Stimulated activated CD4-positive, alpha-beta T cell treated with anti-CD3 and anti-CD28 coated beads, Interleukin-4, amount 100 ng/mL, for 48 hours (primary cell): ENCODE data around the gene PLCB1.

Source experiments
- DNase-seq, 2 donors: peaks; one replicate each; pipeline ENCODE4 v3.0.0-alpha.2; 2020; ENCODE audit warnings: low read depth in 2 of 2

PLCB1 gene

DNA sequence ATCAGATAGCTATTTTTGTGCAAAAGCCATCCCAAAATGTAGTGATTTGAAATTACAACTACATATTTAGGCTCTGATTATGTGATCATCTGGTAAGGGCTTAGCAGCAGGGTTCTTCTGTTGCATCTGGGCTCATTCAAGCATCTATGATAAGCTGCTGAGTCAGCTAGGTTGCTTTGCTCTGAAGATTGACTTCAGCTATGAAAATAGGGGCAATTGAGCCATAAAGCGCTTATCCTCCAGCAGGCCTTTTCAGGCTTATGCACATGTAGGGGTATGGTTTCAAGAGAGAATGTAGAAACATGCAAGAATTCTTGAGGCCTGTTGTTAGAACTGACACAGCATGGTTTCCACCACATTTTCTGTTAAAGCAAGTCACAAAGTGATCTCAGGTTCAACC lies 114.1 kb downstream of the PLCB1 start:
- DNase-seq: no peak

DNA sequence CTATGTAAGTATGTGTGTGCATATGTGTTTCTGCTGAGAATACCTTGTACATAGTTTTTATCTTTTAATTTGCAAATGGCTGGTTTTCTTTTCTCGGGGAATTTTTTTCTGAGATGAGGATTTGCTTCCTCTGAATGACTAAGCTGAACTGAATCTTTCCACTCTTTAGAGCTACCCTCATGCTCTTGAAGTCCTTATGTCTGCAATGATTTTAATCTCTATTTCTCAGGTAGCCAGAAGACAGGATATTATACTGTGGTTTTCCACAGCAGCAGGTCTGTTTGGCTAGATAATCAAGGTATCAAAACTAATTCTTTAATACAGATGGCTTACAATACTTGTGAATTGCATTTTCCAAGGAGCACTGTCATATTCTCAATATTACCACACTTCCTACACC lies 114.7 kb downstream of the PLCB1 start:
- DNase-seq: no peak

DNA sequence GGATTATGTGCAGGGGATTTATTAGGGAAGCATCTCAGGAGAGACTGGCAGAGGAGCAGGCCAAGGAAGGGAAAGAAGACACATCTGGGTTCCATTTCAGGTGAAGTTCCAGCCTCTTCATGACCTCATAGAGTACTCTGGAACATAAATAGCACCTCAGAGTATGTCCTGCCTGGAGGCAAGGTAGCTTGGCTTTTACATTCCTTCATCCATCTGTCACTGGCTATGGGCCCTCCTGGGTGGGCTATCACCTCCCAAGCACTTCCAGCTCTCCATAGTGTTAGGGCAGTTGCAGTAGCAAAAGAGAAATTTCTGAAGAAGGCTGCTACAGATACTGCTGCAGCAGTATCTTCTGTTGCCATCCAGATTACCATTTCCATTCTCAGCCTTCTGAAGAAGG lies 116.0 kb downstream of the PLCB1 start:
- DNase-seq: no peak

GRCh38 chr20:8249634-8250033 lies 117.6 kb downstream of the PLCB1 start:
- no peak for DNase-seq

GRCh38 chr20:8250539-8251200 lies 118.6 kb downstream of the PLCB1 start:
- DNase-seq: no peak

DNA sequence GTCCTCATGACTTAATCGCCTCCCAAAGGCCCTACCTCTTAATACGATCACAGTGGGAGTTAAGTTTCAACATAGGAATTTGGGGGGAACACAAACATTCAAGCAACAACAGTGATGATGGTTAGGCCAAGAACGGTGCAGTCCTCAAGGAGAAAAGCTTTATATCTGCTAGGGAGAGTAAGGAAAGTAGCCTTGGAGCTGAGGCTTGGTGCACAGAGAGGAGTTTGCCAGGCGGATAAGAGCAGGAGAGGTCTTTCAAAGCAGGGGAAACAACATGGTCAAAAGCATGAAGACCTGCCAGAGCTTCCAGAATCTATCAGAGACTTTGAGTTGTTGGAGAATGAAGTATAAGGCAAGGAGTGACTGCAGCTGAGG lies 119.1 kb downstream of the PLCB1 start:
- no peak for DNase-seq

DNA sequence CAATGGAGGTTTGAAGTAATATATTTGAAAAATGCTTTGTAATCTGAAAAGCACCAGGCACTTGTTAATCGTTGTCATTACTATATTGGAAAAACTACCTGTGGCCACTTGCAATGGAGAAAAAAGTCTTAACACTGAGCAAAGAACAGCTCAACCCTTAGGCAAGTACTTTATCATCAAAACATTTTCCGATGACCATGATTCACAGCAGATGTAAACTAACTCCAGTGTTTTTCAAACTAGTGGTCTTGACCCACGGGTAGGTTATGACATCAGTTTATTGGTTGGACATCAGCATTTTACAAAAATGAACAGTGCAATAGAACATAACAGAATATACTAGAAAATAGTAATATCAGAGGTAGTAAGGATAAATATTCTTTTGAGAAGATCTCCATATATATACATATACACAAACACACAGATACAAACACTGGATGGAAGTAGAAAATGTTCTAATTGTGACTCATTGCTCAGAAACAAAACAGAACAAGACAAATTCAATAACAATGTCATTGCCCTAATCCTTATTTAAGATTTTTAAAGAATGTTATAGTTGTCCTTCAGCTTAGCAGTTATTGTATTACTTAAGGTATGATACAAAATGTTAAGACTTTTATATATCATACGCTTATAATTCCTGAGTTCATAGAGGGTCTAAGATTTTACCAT lies 123.0 kb downstream of the PLCB1 start:
- DNase-seq: no peak

DNA sequence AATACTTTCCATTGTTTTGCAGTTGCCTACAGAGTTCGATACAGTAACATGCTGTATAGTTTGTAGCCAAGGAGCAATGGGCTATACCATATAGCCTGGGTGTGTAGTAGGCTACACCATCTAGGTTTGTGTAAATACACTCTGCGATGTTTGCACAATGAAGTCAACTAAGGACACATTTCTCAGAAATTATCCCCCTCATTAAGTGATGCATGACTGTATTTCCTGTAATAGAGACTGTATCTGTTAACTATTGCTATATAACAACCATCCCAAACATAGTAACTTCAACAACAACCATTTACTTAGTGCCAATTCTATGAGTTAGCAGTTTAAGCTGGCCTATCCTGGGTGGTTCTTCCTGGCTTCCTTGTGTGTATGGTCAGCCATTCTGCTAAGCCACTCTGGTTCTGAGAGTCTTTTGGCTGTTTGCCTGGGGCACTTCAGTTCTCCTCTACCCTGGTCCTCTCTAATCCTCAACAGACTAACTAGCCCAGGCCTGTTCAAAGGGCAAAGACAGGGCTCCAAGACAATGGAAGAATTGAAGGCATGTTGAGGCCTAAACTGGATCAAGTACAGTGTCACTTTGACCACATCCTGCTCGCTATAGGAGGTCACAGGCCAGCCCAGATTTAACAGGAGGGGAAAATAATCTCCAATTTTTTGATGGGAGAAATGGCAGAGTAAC lies 124.0 kb downstream of the PLCB1 start:
- no peak for DNase-seq

- DNase-seq: no peak
Measured at GRCh38 chr20:8260837-8261251, 128.8 kb downstream of the PLCB1 start.

GRCh38 chr20:8262721-8263120 lies 130.7 kb downstream of the PLCB1 start:
- DNase-seq: no peak

DNA sequence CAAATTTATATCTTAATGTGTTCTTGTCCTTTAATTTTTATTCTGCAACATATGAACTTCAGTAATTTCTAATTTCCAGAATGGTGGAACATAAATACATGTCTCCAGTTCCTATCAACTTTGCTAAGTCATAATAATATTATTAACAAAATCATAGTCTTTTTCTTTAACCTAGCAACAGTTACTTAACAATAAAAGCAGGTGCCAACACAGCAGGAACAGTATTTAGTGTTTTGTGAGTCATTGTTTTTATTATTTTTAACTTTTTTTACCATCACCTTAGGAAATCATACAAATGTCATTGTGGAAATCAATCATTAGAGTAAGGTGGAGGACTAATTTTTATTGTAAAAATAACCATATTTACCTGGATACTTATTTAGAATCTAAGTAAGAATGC lies 133.5 kb downstream of the PLCB1 start:
- no peak for DNase-seq

GRCh38 chr20:8267009-8267408 lies 134.9 kb downstream of the PLCB1 start:
- DNase-seq: no peak

DNA sequence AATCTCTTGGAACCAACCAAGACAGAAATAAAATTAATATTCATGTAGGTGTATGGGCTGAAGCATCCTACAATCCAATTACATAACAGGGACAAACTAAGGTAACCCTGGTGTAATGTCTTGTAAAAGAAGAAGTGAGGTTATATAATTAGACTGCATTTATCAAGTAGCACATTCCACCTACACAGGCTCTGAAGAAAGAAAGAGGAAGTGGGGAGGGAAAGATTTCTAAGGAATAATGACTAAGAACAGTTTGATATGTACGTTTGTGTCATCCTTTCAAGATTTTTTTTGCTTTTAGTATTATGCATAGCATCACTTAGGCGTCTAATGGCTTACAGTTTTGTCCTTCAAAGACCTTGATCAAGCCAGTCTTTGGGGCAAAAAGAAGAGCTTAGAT lies 139.7 kb downstream of the PLCB1 start:
- no peak for DNase-seq

DNA sequence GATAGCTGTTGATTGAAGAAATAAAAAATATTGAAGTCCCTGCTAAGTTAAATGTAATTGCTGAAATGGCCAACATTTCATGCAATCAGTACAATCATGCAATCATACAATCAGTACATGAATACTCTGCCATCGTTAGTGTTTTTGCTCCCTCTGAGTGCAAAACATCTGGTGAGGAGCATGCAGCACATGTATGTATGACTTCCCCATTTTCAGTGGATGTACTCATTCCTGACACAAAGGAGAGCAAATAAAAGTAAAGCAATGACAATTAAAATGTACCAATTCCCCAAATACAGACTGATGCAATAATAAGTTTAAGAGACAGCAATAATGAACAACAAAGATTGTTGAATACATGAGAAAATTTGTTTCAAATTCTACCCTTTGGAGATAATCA lies 140.7 kb downstream of the PLCB1 start:
- no peak for DNase-seq

DNA sequence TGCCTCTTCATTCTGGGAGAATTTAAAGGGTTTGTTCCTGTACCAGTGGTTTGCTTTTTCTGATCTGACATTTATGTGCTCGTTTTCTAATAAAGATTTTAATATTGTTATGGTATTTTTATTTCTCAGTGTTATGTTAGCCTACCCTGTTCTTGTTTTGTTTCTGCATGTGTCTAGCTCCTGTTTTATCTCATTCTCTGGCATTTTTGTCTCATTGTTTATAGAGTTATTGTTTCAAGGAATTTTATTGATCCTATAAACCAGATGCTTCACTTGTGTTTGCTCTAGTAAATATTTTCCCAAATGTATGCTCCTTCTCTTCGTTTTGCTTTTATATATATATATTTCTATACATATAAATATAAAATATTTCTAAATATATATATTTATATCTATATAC lies 152.8 kb downstream of the PLCB1 start:
- DNase-seq: no peak

GRCh38 chr20:8287340-8287739 lies 155.3 kb downstream of the PLCB1 start:
- DNase-seq: no peak

- no peak for DNase-seq
Measured at GRCh38 chr20:8291200-8291599, 159.1 kb downstream of the PLCB1 start.

DNA sequence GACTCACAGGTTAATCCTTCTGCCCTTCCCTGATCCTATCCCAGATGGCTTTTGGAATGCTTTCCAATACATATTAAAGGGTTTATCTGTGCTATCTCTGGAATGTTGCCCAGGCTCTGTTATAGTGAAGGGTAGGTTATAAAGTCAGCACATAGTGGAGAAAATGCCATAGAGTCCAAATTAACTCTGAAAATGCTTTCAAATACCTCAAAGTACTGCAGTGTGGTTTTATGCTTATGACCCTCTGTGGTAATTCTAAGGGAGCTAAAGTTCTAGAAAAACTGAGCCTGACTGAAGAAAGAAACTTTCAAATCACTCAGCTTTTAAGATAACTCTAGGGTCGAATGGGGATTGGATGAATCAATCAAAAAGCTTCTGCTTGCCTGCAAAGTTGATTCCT lies 159.8 kb downstream of the PLCB1 start:
- DNase-seq: no peak

- no peak for DNase-seq
Measured at GRCh38 chr20:8292793-8293192, 160.7 kb downstream of the PLCB1 start.

- no peak for DNase-seq
Measured at GRCh38 chr20:8293750-8294149, 161.7 kb downstream of the PLCB1 start.

DNA sequence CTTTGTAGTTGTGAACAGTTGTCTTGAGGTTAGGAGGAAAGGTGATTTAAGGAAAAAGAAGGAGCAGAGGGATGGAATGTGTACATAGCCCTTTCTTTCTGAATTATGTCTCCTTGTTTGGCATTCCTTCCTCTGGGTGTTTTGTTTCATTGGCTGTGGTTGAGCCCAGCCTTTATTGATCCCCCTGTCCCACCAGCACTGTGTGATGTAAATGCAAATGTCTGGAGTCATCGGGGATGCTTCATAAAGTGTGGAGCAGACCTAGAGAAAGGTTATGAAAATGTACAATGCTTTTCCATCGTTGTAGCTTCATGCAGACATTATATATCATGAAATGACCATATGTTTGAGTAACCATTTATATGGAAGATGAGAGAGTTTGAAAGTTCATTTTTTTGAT lies 164.5 kb downstream of the PLCB1 start:
- no peak for DNase-seq

GRCh38 chr20:8298426-8299043 lies 166.5 kb downstream of the PLCB1 start:
- DNase-seq: no peak

DNA sequence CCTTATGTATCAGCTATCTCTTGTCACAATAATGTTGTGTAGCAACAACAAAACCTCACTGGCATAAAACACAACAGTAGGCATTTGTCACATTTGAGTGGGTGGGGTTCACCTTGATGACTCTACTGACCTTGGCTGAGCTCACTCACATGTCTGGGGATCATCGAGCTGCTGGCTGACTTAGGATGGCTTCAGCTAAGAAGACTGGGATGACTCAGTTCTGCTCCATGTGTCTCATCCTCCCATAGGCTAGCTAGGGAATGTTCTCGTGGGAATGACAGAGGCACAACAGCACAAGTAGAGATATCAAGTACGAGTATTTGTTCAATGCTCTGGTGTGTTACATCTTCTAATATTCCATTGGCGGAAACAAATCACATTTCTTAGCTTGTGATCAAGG lies 167.9 kb downstream of the PLCB1 start:
- DNase-seq: no peak
